Thoracic aorta (tissue), 2 donors: Measurements from ENCODE around the gene MTUS2. TPM values are rescaled to one million over a fixed set of nuclear protein-coding genes. Genes with fewer than 3 reads are reported as not detected.

Source experiments
- ATAC-seq: fragments of 150-250 bp; one replicate; pipeline ENCODE4 v1.8.0; 2017; ENCODE audit warnings: low read depth; ENCODE audit not compliant: insufficient number of reproducible peaks, low FRiP score
- DNase-seq: peaks from one replicate; pipeline ENCODE4 v3.0.0-alpha.2; 2020; ENCODE audit warnings: low spot score
- H3K27ac ChIP-seq, 2 donors: fragments of 200-600 bp; sonication (generic); 1 replicate in 1 of 2; 2 replicates in 1 of 2; pipeline ENCODE4 v1.5.1; 2016; ENCODE audit warnings: mild to moderate bottlenecking in 2 of 2, moderate library complexity in 2 of 2
- H3K27me3 ChIP-seq: fragments of 200-600 bp; sonication (generic); replicated peaks from 2 replicates; pipeline ENCODE4 v1.6.0; 2016; ENCODE audit warnings: mild to moderate bottlenecking; ENCODE audit not compliant: insufficient read depth
- H3K36me3 ChIP-seq: fragments of 200-600 bp; sonication (generic); one replicate; pipeline ENCODE4 v1.5.1; 2016
- H3K4me1 ChIP-seq, 2 donors: fragments of 200-600 bp; sonication (generic); 1 replicate in 1 of 2; 2 replicates in 1 of 2; pipeline versions ENCODE4 v1.5.1 to v1.6.0; 2016; ENCODE audit warnings: low read depth in 2 of 2, mild to moderate bottlenecking in 1 of 2; ENCODE audit not compliant: control insufficient read depth in 1 of 2
- H3K4me3 ChIP-seq: fragments of 200-600 bp; sonication (generic); 2 replicates; pipeline ENCODE4 v1.5.1; 2016; ENCODE audit warnings: mild to moderate bottlenecking
- H3K9me3 ChIP-seq: fragments of 200-600 bp; sonication (generic); 2 replicates; pipeline ENCODE4 v1.5.1; 2016
- CTCF ChIP-seq: fragments of 200-600 bp; sonication (generic); IDR thresholded peaks from one replicate; pipeline ENCODE4 v1.5.1; 2019; ENCODE audit warnings: antibody characterized with exemption
- total RNA-seq, 2 donors: library from RNA; depleted of rRNA; stranded (reverse); fragments of >200 nt; gene quantifications; one replicate each; pipeline versions ENCODE4 v1.1.0 to v1.2.3, GENCODE V29; 2016

MTUS2 gene
- total RNA-seq, 2 donors from 2014 or later: 14.9 to 26.4 TPM

DNA sequence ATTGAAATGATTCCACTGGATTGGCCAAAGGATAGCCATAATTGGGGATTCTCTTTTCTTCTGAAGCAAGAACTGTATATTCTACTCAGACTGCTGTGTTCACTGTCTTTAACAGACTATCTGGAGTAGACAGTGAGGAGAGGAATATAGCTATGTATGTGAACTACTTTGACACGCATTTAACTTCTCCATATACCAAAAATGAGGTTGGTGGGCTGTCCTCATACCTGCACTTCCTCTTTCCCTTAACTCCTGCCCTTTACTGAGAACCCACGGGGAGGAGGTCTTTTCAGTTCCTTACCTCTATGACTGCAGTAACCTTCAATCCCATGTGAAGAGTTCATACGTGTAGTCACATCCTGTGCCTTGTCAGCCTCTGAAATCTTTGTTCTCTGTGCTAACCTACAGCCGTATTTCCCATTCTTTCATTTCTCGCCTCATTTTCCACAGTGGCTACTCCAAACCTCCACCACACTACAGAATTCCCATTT lies 305.8 kb downstream of the MTUS2 start:
- H3K4me3 ChIP-seq: peak overlapping the region; percentile 59
- no peaks in the 10 kb centered on the region for H3K27me3 ChIP-seq
- H3K4me1 ChIP-seq: peaks cover 5 to 52% of the 10 kb centered on the region in 2 donors
- H3K27ac ChIP-seq: peak overlapping the region; percentile 52 to 70
- ATAC-seq: no peak
- H3K9me3 ChIP-seq: no peaks in the 10 kb centered on the region
- DNase-seq: no peak
- H3K36me3 ChIP-seq: no peaks in the 10 kb centered on the region
- no peak for TF ChIP-seq CTCF

DNA sequence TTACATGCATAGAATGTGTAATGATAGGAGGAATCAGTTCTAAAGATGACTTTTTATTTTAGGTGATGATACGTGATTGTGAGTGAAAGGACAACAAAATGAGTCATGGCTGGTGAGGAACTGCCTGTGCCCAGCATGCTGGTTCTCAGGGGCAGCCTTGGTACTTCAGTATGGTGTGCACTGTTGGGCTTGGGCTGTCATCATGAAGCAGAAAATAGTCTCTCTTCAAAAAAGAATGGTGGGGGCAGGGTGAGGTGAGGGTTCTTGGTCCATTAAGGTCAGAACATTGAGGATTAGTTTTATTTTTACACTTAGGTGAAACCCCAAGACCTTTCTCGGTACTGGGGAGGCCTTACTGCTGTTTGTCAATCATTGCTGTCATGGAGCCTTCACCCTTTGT lies 309.5 kb downstream of the MTUS2 start:
- no peaks in the 10 kb centered on the region for H3K36me3 ChIP-seq
- DNase-seq: no peak
- TF ChIP-seq CTCF: no peak
- ATAC-seq: no peak
- H3K27ac ChIP-seq: peak overlapping the region; percentile 72 to 75
- no peak overlapping the region for H3K4me3 ChIP-seq
- H3K4me1 ChIP-seq: peaks cover 5 to 60% of the 10 kb centered on the region in 2 donors
- no peaks in the 10 kb centered on the region for H3K27me3 ChIP-seq
- no peaks in the 10 kb centered on the region for H3K9me3 ChIP-seq

GRCh38 chr13:29131159-29131558 lies 311.0 kb downstream of the MTUS2 start:
- Histone ChIP-seq H3K4me3 (no peak overlapping the region), H3K27ac (peak overlapping the region; percentile 40 to 45)
- TF ChIP-seq CTCF: no peak

DNA sequence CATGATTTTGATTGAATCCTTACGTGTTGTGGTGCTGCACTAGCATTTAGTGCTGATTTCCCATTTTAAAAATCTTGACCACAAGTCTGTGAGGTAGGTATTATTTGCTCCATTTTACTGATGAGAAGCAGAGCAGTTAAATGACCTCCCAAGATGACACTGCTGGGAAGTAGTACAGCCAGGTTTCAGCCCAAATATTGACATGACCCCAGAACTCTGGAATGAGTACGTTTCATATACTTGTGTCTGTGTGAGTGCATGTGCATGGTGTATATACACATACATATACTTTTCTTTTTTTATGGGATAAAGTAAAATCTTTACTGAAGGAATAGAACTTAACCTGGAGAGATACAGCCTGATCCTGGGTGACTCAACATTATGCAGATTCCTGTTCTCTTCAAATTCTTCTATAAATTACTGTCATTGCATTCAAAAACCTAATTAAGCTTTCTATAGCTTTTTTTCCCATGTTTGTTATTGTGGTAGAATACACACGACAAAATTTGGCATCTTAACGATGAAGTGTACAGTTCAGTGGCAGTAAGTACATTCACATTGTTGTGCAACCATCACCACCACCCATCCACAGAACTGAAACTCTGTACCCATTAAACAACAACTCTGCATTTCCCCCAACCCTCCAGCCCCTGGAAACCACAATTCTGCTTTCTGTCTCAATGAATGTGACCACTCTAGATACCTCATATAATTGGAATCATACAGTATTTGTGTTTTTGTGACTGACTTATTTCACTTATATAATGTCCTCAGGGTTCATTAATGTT lies 311.9 kb downstream of the MTUS2 start:
- H3K27ac ChIP-seq: no peak overlapping the region
- DNase-seq: no peak
- H3K27me3 ChIP-seq: no peaks in the 10 kb centered on the region
- no peak for TF ChIP-seq CTCF
- peaks cover 0 to 45% of the 10 kb centered on the region in 2 donors for H3K4me1 ChIP-seq
- no peak for ATAC-seq
- H3K36me3 ChIP-seq: no peaks in the 10 kb centered on the region
- H3K4me3 ChIP-seq: no peak overlapping the region
- H3K9me3 ChIP-seq: peaks cover 5% of the 10 kb centered on the region

More at GRCh38 chr13:29131159-29131558, 311.0 kb downstream of the MTUS2 start:
- H3K9me3 ChIP-seq: no peaks in the 10 kb centered on the region
- H3K27me3 ChIP-seq: no peaks in the 10 kb centered on the region
- ATAC-seq (no peak), DNase-seq (no peak)
- H3K36me3 ChIP-seq: no peaks in the 10 kb centered on the region
- H3K4me1 ChIP-seq: peaks cover 0 to 47% of the 10 kb centered on the region in 2 donors

DNA sequence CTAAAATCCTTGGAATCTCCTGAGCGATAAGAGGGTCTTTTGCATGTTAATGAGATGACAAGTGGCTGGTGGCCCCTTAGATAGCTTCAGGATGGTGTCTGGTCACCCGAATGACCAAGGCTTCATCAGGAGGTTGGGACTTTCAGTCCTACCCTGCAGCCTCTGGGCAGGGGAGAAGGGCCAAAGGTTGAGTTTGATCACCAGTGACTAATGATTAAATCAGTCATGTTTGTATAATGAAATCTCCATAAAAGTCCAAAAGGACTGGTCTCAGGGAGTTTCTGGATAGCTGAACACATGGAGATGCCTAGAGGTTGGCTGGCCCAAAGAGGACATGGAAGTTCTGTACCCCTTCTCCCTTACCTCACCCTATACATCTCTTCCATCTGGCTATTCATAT lies 316.2 kb downstream of the MTUS2 start:
- Histone ChIP-seq H3K27ac (no peak overlapping the region), H3K4me3 (no peak overlapping the region), H3K36me3 (no peaks in the 10 kb centered on the region), H3K4me1 (peaks cover 13 to 25% of the 10 kb centered on the region in 2 donors), H3K27me3 (no peaks in the 10 kb centered on the region), H3K9me3 (peaks cover 10% of the 10 kb centered on the region)
- no peak for TF ChIP-seq CTCF
- no peak for ATAC-seq
- no peak for DNase-seq
